ENCODE measurements around the gene ATP2B1.

Gene ATP2B1

GRCh38 chr12:89729946-89730459 lies 21.4 kb upstream of the ATP2B1 start:
- H3K79me2 ChIP-seq (ENCODE audit: control insufficient read depth, low read length) = no peaks in the 10 kb centered on the region
- TF ChIP-seq CTCF (IDR thresholded peaks at IDR 0.05; ENCODE audit: low read depth, low read length, poor library complexity, severe bottlenecking) (no peak), EZH2phosphoT487 (IDR thresholded peaks at IDR 0.05; ENCODE audit: borderline replicate concordance, low read length) (no peak)
- no peaks in the 10 kb centered on the region for H4K20me1 ChIP-seq (ENCODE audit: control insufficient read depth, insufficient read depth, low read depth, low read length)
- H3K4me3 ChIP-seq (ENCODE audit: low read length) = no peak overlapping the region
- no peaks in the 10 kb centered on the region for H3F3A ChIP-seq (ENCODE audit: control insufficient read depth, insufficient read depth)
- no peaks in the 10 kb centered on the region for H3K36me3 ChIP-seq (ENCODE audit: control insufficient read depth, low read length)
- peaks cover 10% of the 10 kb centered on the region for H3K4me1 ChIP-seq (ENCODE audit: control insufficient read depth, low read length)
- H3K27me3 ChIP-seq (ENCODE audit: control insufficient read depth, low read length) = no peaks in the 10 kb centered on the region
- no peaks in the 10 kb centered on the region; the same call in 1 of the 2 replicates for H3K9me3 ChIP-seq (ENCODE audit: control insufficient read depth, insufficient read depth, low read length)
- no peak overlapping the region for H3K27ac ChIP-seq (ENCODE audit: low read depth, low read length)
- no peak overlapping the region for H3K4me2 ChIP-seq (ENCODE audit: low read length)
- no peaks in the 10 kb centered on the region for H3K9me2 ChIP-seq (replicated peaks; ENCODE audit: control insufficient read depth, low read length)

DNA sequence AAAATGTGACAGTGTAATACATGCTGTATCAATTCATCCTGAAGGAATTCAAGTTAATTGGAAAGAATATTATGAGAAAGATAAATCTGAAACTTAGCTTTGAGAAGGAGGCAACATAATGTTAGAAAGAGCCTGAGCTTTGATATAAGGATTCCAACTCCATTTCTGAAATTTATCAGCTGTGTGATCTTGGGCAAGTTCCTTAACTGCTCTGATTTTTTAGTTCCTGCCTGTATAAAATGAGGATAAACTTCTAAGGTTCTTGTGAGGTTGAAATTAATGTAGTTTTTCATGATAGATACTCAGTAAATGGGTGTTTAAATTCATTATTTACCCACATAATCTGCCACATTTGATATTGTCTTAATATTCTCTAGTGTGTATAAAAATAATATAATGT lies 14.6 kb upstream of the ATP2B1 start:
- H3K79me2 ChIP-seq (ENCODE audit: control insufficient read depth, low read length) = no peaks in the 10 kb centered on the region
- H4K20me1 ChIP-seq (ENCODE audit: control insufficient read depth, insufficient read depth, low read depth, low read length) = no peaks in the 10 kb centered on the region
- H3K9me2 ChIP-seq (replicated peaks; ENCODE audit: control insufficient read depth, low read length) = no peaks in the 10 kb centered on the region
- 0 out of 2 replicates have a peak, but pooled peaks cover 4% of the 10 kb centered on the region for H3K36me3 ChIP-seq (ENCODE audit: control insufficient read depth, low read length)
- TF ChIP-seq CTCF (IDR thresholded peaks at IDR 0.05; ENCODE audit: low read depth, low read length, poor library complexity, severe bottlenecking) = no peak
- no peak for TF ChIP-seq EZH2phosphoT487 (IDR thresholded peaks at IDR 0.05; ENCODE audit: borderline replicate concordance, low read length)
- 0 out of 2 replicates have a peak, but pooled peaks cover 4% of the 10 kb centered on the region for H3K9me3 ChIP-seq (ENCODE audit: control insufficient read depth, insufficient read depth, low read length)
- H3F3A ChIP-seq (ENCODE audit: control insufficient read depth, insufficient read depth) = no peaks in the 10 kb centered on the region; the same call in 1 of the 2 replicates
- no peak overlapping the region for H3K4me3 ChIP-seq (ENCODE audit: low read length)
- no peak overlapping the region for H3K4me2 ChIP-seq (ENCODE audit: low read length)
- peaks cover 15% of the 10 kb centered on the region for H3K4me1 ChIP-seq (ENCODE audit: control insufficient read depth, low read length)
- no peak overlapping the region for H3K27ac ChIP-seq (ENCODE audit: low read depth, low read length)
- H3K27me3 ChIP-seq (ENCODE audit: control insufficient read depth, low read length) = no peaks in the 10 kb centered on the region

GRCh38 chr12:89721291-89721987 lies 12.8 kb upstream of the ATP2B1 start:
- H3K4me3 ChIP-seq (ENCODE audit: low read length) = peak overlapping the region; percentile 46
- H3K9me3 ChIP-seq (ENCODE audit: control insufficient read depth, insufficient read depth, low read length) = 0 out of 2 replicates have a peak, but pooled peaks cover 4% of the 10 kb centered on the region
- H3K4me1 ChIP-seq (ENCODE audit: control insufficient read depth, low read length) = peaks cover 15% of the 10 kb centered on the region
- no peak overlapping the region for H3K27ac ChIP-seq (ENCODE audit: low read depth, low read length)
- H3K9me2 ChIP-seq (replicated peaks; ENCODE audit: control insufficient read depth, low read length) = no peaks in the 10 kb centered on the region
- peak overlapping the region; percentile 63 for H3K4me2 ChIP-seq (ENCODE audit: low read length)
- no peaks in the 10 kb centered on the region for H3K79me2 ChIP-seq (ENCODE audit: control insufficient read depth, low read length)
- H4K20me1 ChIP-seq (ENCODE audit: control insufficient read depth, insufficient read depth, low read depth, low read length) = no peaks in the 10 kb centered on the region
- TF ChIP-seq CTCF (IDR thresholded peaks at IDR 0.05; ENCODE audit: low read depth, low read length, poor library complexity, severe bottlenecking) (no peak), EZH2phosphoT487 (IDR thresholded peaks at IDR 0.05; ENCODE audit: borderline replicate concordance, low read length) (no peak)
- no peaks in the 10 kb centered on the region for H3K27me3 ChIP-seq (ENCODE audit: control insufficient read depth, low read length)
- H3F3A ChIP-seq (ENCODE audit: control insufficient read depth, insufficient read depth) = no peaks in the 10 kb centered on the region; the same call in 1 of the 2 replicates
- 0 out of 2 replicates have a peak, but pooled peaks cover 4% of the 10 kb centered on the region for H3K36me3 ChIP-seq (ENCODE audit: control insufficient read depth, low read length)
